BE2C (cell line): Measurements from ENCODE around the gene AKAP6.
A peak's percentile ranks its signal among the peaks of the same experiment; 100 is the strongest.

ENCODE experiments used
- DNase-seq: peaks from one replicate; pipeline ENCODE4 v3.0.0-alpha.2; 2020
- H3K27me3 ChIP-seq: fragments of 250-450 bp; sonication (Bioruptor Pico); 2 replicates; pipeline ENCODE4 v1.5.1; 2020; ENCODE audit warnings: mild to moderate bottlenecking
- H3K36me3 ChIP-seq: fragments of 250-450 bp; sonication (Bioruptor Pico); 2 replicates; pipeline ENCODE4 v1.5.1; 2020; ENCODE audit warnings: mild to moderate bottlenecking
- H3K4me1 ChIP-seq: fragments of 250-450 bp; sonication (Bioruptor Pico); 2 replicates; pipeline ENCODE4 v1.5.1; 2020
- H3K4me3 ChIP-seq: 2 replicates; pipeline ENCODE4 v1.5.1; 2011; ENCODE audit warnings: low read depth, low read length
- H3K9me3 ChIP-seq: fragments of 250-450 bp; sonication (Bioruptor Pico); 2 replicates; pipeline ENCODE4 v1.5.1; 2020
- CTCF ChIP-seq: IDR thresholded peaks from 2 replicates; pipeline ENCODE4 v1.5.1; 2012; ENCODE audit warnings: mild to moderate bottlenecking, low read depth, low read length

AKAP6 gene

GRCh38 chr14:32443890-32444661 is 115.0 kb downstream of the AKAP6 start:
- Histone ChIP-seq H3K4me1 (peaks cover 4% of the 10 kb centered on the region; the same call in 1 of the 2 replicates), H3K9me3 (no peaks in the 10 kb centered on the region; the same call in 1 of the 2 replicates), H3K36me3 (no peaks in the 10 kb centered on the region), H3K27me3 (no peaks in the 10 kb centered on the region), H3K4me3 (no peak overlapping the region)
- TF ChIP-seq CTCF = no peak
- no peak for DNase-seq

- Histone ChIP-seq H3K27me3 (no peaks in the 10 kb centered on the region), H3K9me3 (no peaks in the 10 kb centered on the region; the same call in 1 of the 2 replicates), H3K4me3 (no peak overlapping the region), H3K4me1 (peaks cover 8% of the 10 kb centered on the region), H3K36me3 (no peaks in the 10 kb centered on the region)
- TF ChIP-seq CTCF = no peak
- no peak for DNase-seq
Observed at GRCh38 chr14:32447371-32447770, 118.3 kb downstream of the AKAP6 start.

- Histone ChIP-seq H3K4me1 (peaks cover 8% of the 10 kb centered on the region), H3K36me3 (no peaks in the 10 kb centered on the region), H3K27me3 (no peaks in the 10 kb centered on the region), H3K4me3 (no peak overlapping the region), H3K9me3 (no peaks in the 10 kb centered on the region)
- DNase-seq = peak; percentile 15
- TF ChIP-seq CTCF = no peak
Observed at GRCh38 chr14:32449648-32450047, 120.5 kb downstream of the AKAP6 start.

- H3K36me3 ChIP-seq = no peaks in the 10 kb centered on the region
- no peaks in the 10 kb centered on the region for H3K27me3 ChIP-seq
- no peak for DNase-seq
- H3K9me3 ChIP-seq = no peaks in the 10 kb centered on the region
- no peak for TF ChIP-seq CTCF
- peaks cover 8% of the 10 kb centered on the region for H3K4me1 ChIP-seq
- H3K4me3 ChIP-seq = no peak overlapping the region
Observed at GRCh38 chr14:32450919-32451675, 122.0 kb downstream of the AKAP6 start.

GRCh38 chr14:32453857-32454810 is 125.0 kb downstream of the AKAP6 start:
- Histone ChIP-seq H3K4me3 (no peak overlapping the region), H3K9me3 (no peaks in the 10 kb centered on the region), H3K36me3 (no peaks in the 10 kb centered on the region), H3K27me3 (no peaks in the 10 kb centered on the region), H3K4me1 (peaks cover 12% of the 10 kb centered on the region)
- no peak for DNase-seq
- no peak for TF ChIP-seq CTCF
